ACC112 (cell line): ENCODE measurements around the gene FBH1.
"Not testable (repeated sequence)": the region's sequence is repeated elsewhere in the genome, so short reads cannot be mapped to it uniquely, and the experiment has no call there.

Source experiments
- H2AFZ ChIP-seq: fragments of 200-600 bp; sonication (generic); one replicate; pipeline ENCODE4 v1.6.0; 2017; ENCODE audit warnings: antibody characterized with exemption, low read length; ENCODE audit not compliant: unreplicated experiment
- H3K27ac ChIP-seq: fragments of 200-600 bp; sonication (generic); 2 replicates; pipeline ENCODE4 v1.5.1; 2014; ENCODE audit warnings: low read depth, mild to moderate bottlenecking, antibody characterized with exemption, low read length, moderate library complexity
- H3K27me3 ChIP-seq: fragments of 200-600 bp; sonication (generic); 2 replicates; pipeline ENCODE4 v1.6.1; 2014; ENCODE audit warnings: mild to moderate bottlenecking, antibody characterized with exemption, low read length, moderate library complexity, mixed read lengths; ENCODE audit not compliant: insufficient read depth
- H3K36me3 ChIP-seq: fragments of 200-600 bp; sonication (generic); 2 replicates; pipeline ENCODE4 v1.6.1; 2016; ENCODE audit warnings: mild to moderate bottlenecking, antibody characterized with exemption, low read length, moderate library complexity, mixed read lengths; ENCODE audit not compliant: insufficient read depth
- H3K4me1 ChIP-seq: fragments of 200-600 bp; sonication (generic); one replicate; pipeline ENCODE4 v1.6.1; 2016; ENCODE audit warnings: low read length, mixed read lengths; ENCODE audit not compliant: insufficient read depth, unreplicated experiment, control insufficient read depth
- H3K4me3 ChIP-seq: fragments of 200-600 bp; sonication (generic); 2 replicates; pipeline ENCODE4 v1.5.1; 2014; ENCODE audit warnings: mild to moderate bottlenecking, low read depth, low read length
- H3K79me2 ChIP-seq: fragments of 200-600 bp; sonication (generic); one replicate; pipeline ENCODE4 v1.6.0; 2016; ENCODE audit warnings: low read length; ENCODE audit not compliant: control insufficient read depth, unreplicated experiment, insufficient read depth

The FBH1 gene

GRCh38 chr10:5940807-5941218, 50.8 kb downstream of the FBH1 start:
- H2AFZ ChIP-seq: no peak overlapping the region

GRCh38 chr10:5941579-5941978, 51.5 kb downstream of the FBH1 start:
- H3K36me3 ChIP-seq: peaks cover under 1% of the 10 kb centered on the region; the same call in 1 of the 2 replicates
- no peak overlapping the region for H3K4me3 ChIP-seq
- H3K79me2 ChIP-seq: no peaks in the 10 kb centered on the region
- no peak overlapping the region for H2AFZ ChIP-seq
- H3K27me3 ChIP-seq: no peaks in the 10 kb centered on the region
- peaks cover 28% of the 10 kb centered on the region for H3K4me1 ChIP-seq
- no peak overlapping the region for H3K27ac ChIP-seq

More at GRCh38 chr10:5940807-5941218, 50.8 kb downstream of the FBH1 start:
- H3K27ac ChIP-seq: no peak overlapping the region
- no peak overlapping the region for H3K4me3 ChIP-seq
- peaks cover 20% of the 10 kb centered on the region for H3K4me1 ChIP-seq
- H3K27me3 ChIP-seq: no peaks in the 10 kb centered on the region
- H3K79me2 ChIP-seq: no peaks in the 10 kb centered on the region
- H3K36me3 ChIP-seq: peaks cover 4% of the 10 kb centered on the region; the same call in 1 of the 2 replicates

GRCh38 chr10:5942001-5942400, 52.0 kb downstream of the FBH1 start:
- Histone ChIP-seq H3K27ac (no peak overlapping the region), H3K27me3 (no peaks in the 10 kb centered on the region), H3K79me2 (no peaks in the 10 kb centered on the region), H3K4me3 (no peak overlapping the region), H3K4me1 (peaks cover 29% of the 10 kb centered on the region), H2AFZ (no peak overlapping the region), H3K36me3 (no peaks in the 10 kb centered on the region; the same call in 1 of the 2 replicates)

GRCh38 chr10:5942474-5942873, 52.4 kb downstream of the FBH1 start:
- H3K79me2 ChIP-seq: no peaks in the 10 kb centered on the region
- no peak overlapping the region for H2AFZ ChIP-seq
- H3K36me3 ChIP-seq: no peaks in the 10 kb centered on the region
- no peak overlapping the region for H3K4me3 ChIP-seq
- no peak overlapping the region for H3K27ac ChIP-seq
- no peaks in the 10 kb centered on the region for H3K27me3 ChIP-seq
- H3K4me1 ChIP-seq: peaks cover 29% of the 10 kb centered on the region

GRCh38 chr10:5943536-5943935, 53.5 kb downstream of the FBH1 start:
- H3K4me3 ChIP-seq: no peak overlapping the region
- H2AFZ ChIP-seq: no peak overlapping the region
- H3K4me1 ChIP-seq: peaks cover 29% of the 10 kb centered on the region
- no peaks in the 10 kb centered on the region for H3K27me3 ChIP-seq
- H3K79me2 ChIP-seq: no peaks in the 10 kb centered on the region
- no peaks in the 10 kb centered on the region for H3K36me3 ChIP-seq
- H3K27ac ChIP-seq: peak overlapping the region; percentile 96

GRCh38 chr10:5944389-5945189, 54.5 kb downstream of the FBH1 start:
- Histone ChIP-seq H3K36me3 (no peaks in the 10 kb centered on the region), H3K27me3 (no peaks in the 10 kb centered on the region), H2AFZ (peak overlapping the region; percentile 0), H3K4me1 (peaks cover 29% of the 10 kb centered on the region), H3K79me2 (no peaks in the 10 kb centered on the region), H3K27ac (peak overlapping the region; percentile 96), H3K4me3 (peak overlapping the region; percentile 61)

GRCh38 chr10:5945190-5945509, 55.1 kb downstream of the FBH1 start:
- no peaks in the 10 kb centered on the region for H3K36me3 ChIP-seq
- peak overlapping the region; percentile 96 for H3K27ac ChIP-seq
- H3K79me2 ChIP-seq: no peaks in the 10 kb centered on the region
- H3K4me1 ChIP-seq: peaks cover 29% of the 10 kb centered on the region
- peak overlapping the region; percentile 61 for H3K4me3 ChIP-seq
- H2AFZ ChIP-seq: peak overlapping the region; percentile 76
- H3K27me3 ChIP-seq: no peaks in the 10 kb centered on the region

- peak overlapping the region; percentile 61 for H3K4me3 ChIP-seq
- peak overlapping the region; percentile 96 for H3K27ac ChIP-seq
- peaks cover 35% of the 10 kb centered on the region for H3K4me1 ChIP-seq
- H2AFZ ChIP-seq: peak overlapping the region; percentile 76
- no peaks in the 10 kb centered on the region for H3K27me3 ChIP-seq
- H3K79me2 ChIP-seq: no peaks in the 10 kb centered on the region
- H3K36me3 ChIP-seq: no peaks in the 10 kb centered on the region
These were observed 55.7 kb downstream of the FBH1 start for GRCh38 chr10:5945561-5946418.

GRCh38 chr10:5946419-5946775, 56.4 kb downstream of the FBH1 start:
- H3K4me3 ChIP-seq, H3K27me3 ChIP-seq, H3K79me2 ChIP-seq, H3K36me3 ChIP-seq: not testable (repeated sequence)
- H3K4me1 ChIP-seq: peaks cover 38% of the 10 kb centered on the region
- peak overlapping the region; percentile 76 for H2AFZ ChIP-seq
- peak overlapping the region; percentile 96 for H3K27ac ChIP-seq

- Histone ChIP-seq H3K79me2 (no peaks in the 10 kb centered on the region), H3K27ac (no peak overlapping the region), H2AFZ (no peak overlapping the region)
These were observed 56.7 kb downstream of the FBH1 start for GRCh38 chr10:5946786-5947185.

More at GRCh38 chr10:5946786-5947185, 56.7 kb downstream of the FBH1 start:
- peaks cover 41% of the 10 kb centered on the region for H3K4me1 ChIP-seq
- H3K36me3 ChIP-seq: no peaks in the 10 kb centered on the region
- H3K4me3 ChIP-seq: no peak overlapping the region
- no peaks in the 10 kb centered on the region for H3K27me3 ChIP-seq
